HG03571 (cell line): ENCODE data around the gene CRELD2.

Experiments used
- ATAC-seq: cut with Tn5 transposase; IDR thresholded peaks from one replicate; pipeline ENCODE4 v1.9.1; 2021; ENCODE audit not compliant: unreplicated experiment

CRELD2 gene

GRCh38 chr22:49966041-49966773, 47.8 kb downstream of the CRELD2 start:
- no peak for ATAC-seq

GRCh38 chr22:49966774-49967705, 48.6 kb downstream of the CRELD2 start:
- ATAC-seq: no peak

- ATAC-seq: no peak
Observed at GRCh38 chr22:49967706-49968208, 49.3 kb downstream of the CRELD2 start.

- ATAC-seq: no peak
Observed at GRCh38 chr22:49968313-49968830, 49.9 kb downstream of the CRELD2 start.

- no peak for ATAC-seq
Observed at GRCh38 chr22:49968831-49969661, 50.6 kb downstream of the CRELD2 start.

GRCh38 chr22:49969751-49970527, 51.5 kb downstream of the CRELD2 start:
- no peak for ATAC-seq

- ATAC-seq: peak; percentile 47
Observed at GRCh38 chr22:49970528-49971231, 52.2 kb downstream of the CRELD2 start.

- peak; percentile 13 for ATAC-seq
Observed at GRCh38 chr22:49971232-49972162, 53.1 kb downstream of the CRELD2 start.

- no peak for ATAC-seq
Observed at GRCh38 chr22:49972163-49973017, 54.0 kb downstream of the CRELD2 start.

GRCh38 chr22:49973018-49973961, 54.9 kb downstream of the CRELD2 start:
- no peak for ATAC-seq

- ATAC-seq: no peak
Observed at GRCh38 chr22:49975543-49976389, 57.3 kb downstream of the CRELD2 start.

GRCh38 chr22:49976439-49977175, 58.2 kb downstream of the CRELD2 start:
- no peak for ATAC-seq
